A673 (cell line): Measurements from ENCODE around the gene NFIC. TPM values are rescaled to one million over a fixed set of nuclear protein-coding genes. Genes with fewer than 3 reads are reported as not detected.

ENCODE experiments used
- BruUV-seq: library from RNA; stranded (reverse); fragments of 400-500 nt; replicated peaks from 2 replicates; lab custom pipeline; 2021; lab: Mats Ljungman, UMichigan
- CTCF ChIA-PET: fragments of 300-600 bp; sonication (Branson Sonifier 250); formaldehyde crosslinking; loops from one replicate; lab custom pipeline; 2022; ENCODE audit warnings: antibody characterized with exemption; lab: Charles Lee
- POLR2A ChIA-PET: fragments of 300-600 bp; sonication (Branson Sonifier 250); formaldehyde crosslinking; loops from one replicate; lab custom pipeline; 2022; ENCODE audit warnings: antibody characterized with exemption; ENCODE audit not compliant: low non-redundant PET; lab: Charles Lee
- DNase-seq: peaks from one replicate; pipeline ENCODE4 v3.0.0-alpha.2; 2015; ENCODE audit warnings: low spot score
- H3K27ac ChIP-seq: fragments of 200-600 bp; sonication (generic); 2 replicates; pipeline ENCODE4 v1.5.1; 2016; ENCODE audit warnings: mixed run types, low read depth, mild to moderate bottlenecking, mixed read lengths, antibody characterized with exemption, low read length; ENCODE audit not compliant: poor library complexity, severe bottlenecking
- H3K27me3 ChIP-seq: fragments of 200-600 bp; sonication (generic); replicated peaks from 2 replicates; pipeline ENCODE4 v1.6.1; 2017; ENCODE audit warnings: mixed run types, low read depth, mild to moderate bottlenecking, mixed read lengths, antibody characterized with exemption, low read length; ENCODE audit not compliant: insufficient read depth, poor library complexity
- H3K36me3 ChIP-seq: fragments of 200-600 bp; sonication (generic); 2 replicates; pipeline ENCODE4 v1.6.1; 2016; ENCODE audit warnings: mixed run types, mild to moderate bottlenecking, mixed read lengths, antibody characterized with exemption, low read length; ENCODE audit not compliant: insufficient read depth, poor library complexity, severe bottlenecking
- H3K4me1 ChIP-seq: fragments of 200-600 bp; sonication (generic); 2 replicates; pipeline ENCODE4 v1.6.1; 2017; ENCODE audit warnings: mixed run types, mild to moderate bottlenecking, mixed read lengths, antibody characterized with exemption, low read length; ENCODE audit not compliant: insufficient read depth, poor library complexity, severe bottlenecking
- H3K4me3 ChIP-seq: fragments of 200-600 bp; sonication (generic); 2 replicates; pipeline ENCODE4 v1.5.1; 2016; ENCODE audit warnings: low read depth, mixed run types, mild to moderate bottlenecking, mixed read lengths, low read length; ENCODE audit not compliant: poor library complexity, severe bottlenecking
- H3K9me3 ChIP-seq: fragments of 200-600 bp; sonication (generic); 2 replicates; pipeline ENCODE4 v1.6.1; 2016; ENCODE audit warnings: mixed run types, low read depth, mild to moderate bottlenecking, mixed read lengths, antibody characterized with exemption, low read length; ENCODE audit not compliant: poor library complexity, severe bottlenecking
- EZH2 ChIP-seq: fragments of 200-600 bp; sonication (generic); IDR thresholded peaks from 2 replicates; pipeline ENCODE4 v1.6.1; 2017; ENCODE audit warnings: borderline replicate concordance, low read depth, mild to moderate bottlenecking, mixed read lengths, antibody characterized with exemption, low read length; ENCODE audit not compliant: poor library complexity, severe bottlenecking
- intact Hi-C: fragments of 100-400 bp; cut with micrococcal nuclease; formaldehyde crosslinking; loops from one replicate; pipeline ENCODE4 v1.10.0; 2022; ENCODE audit not compliant: unreplicated experiment
- total RNA-seq: library from RNA; stranded (reverse); gene quantifications from 2 replicates; pipeline ENCODE4 v1.2.3, GENCODE V29; 2021
- TF ChIP-seq, protein P1 (sequence below): fragments of 300-800, 200-600 bp; sonication (generic); conservative IDR thresholded peaks from 2 replicates; pipeline ENCODE4 v1.5.1; 2017; ENCODE audit warnings: low read depth, mild to moderate bottlenecking, antibody characterized with exemption, low read length, moderate library complexity, mixed read lengths

The NFIC gene
- total RNA-seq, 1 experiment from 2014 or later, result 112 TPM

DNA sequence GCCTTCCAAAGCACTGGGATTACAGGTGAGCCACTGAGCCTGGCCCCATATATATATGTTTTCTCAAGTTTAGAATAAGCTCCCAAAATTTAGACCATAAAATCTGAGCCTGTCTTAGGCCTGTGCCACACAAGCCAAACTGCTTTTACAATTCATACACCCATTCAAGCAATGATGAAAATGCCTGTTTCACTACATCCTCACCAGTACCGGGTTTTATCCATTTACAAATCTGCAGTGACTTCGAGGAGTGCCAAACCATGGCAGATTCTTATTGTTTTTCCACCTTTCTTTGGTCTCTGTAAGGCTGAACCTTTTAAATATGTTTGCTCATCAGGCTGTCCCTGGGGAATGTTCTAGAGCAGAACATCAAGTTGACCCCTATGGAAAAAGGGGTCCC is 9.6 kb upstream of the NFIC start:
- TF ChIP-seq, protein P1, sequence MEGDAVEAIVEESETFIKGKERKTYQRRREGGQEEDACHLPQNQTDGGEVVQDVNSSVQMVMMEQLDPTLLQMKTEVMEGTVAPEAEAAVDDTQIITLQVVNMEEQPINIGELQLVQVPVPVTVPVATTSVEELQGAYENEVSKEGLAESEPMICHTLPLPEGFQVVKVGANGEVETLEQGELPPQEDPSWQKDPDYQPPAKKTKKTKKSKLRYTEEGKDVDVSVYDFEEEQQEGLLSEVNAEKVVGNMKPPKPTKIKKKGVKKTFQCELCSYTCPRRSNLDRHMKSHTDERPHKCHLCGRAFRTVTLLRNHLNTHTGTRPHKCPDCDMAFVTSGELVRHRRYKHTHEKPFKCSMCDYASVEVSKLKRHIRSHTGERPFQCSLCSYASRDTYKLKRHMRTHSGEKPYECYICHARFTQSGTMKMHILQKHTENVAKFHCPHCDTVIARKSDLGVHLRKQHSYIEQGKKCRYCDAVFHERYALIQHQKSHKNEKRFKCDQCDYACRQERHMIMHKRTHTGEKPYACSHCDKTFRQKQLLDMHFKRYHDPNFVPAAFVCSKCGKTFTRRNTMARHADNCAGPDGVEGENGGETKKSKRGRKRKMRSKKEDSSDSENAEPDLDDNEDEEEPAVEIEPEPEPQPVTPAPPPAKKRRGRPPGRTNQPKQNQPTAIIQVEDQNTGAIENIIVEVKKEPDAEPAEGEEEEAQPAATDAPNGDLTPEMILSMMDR, result no peak
- no peak for TF ChIP-seq EZH2
- Histone ChIP-seq H3K4me1 (peaks cover 18% of the 10 kb centered on the region), H3K27ac (no peak overlapping the region), H3K4me3 (no peak overlapping the region), H3K27me3 (no peaks in the 10 kb centered on the region), H3K36me3 (no peaks in the 10 kb centered on the region), H3K9me3 (no peaks in the 10 kb centered on the region)
- BruUV-seq, result no TSS peak
- intact Hi-C loops, result no loop called here
- ChIA-PET CTCF (no interaction called here), POLR2A (no interaction called here)
- DNase-seq, result no peak

DNA sequence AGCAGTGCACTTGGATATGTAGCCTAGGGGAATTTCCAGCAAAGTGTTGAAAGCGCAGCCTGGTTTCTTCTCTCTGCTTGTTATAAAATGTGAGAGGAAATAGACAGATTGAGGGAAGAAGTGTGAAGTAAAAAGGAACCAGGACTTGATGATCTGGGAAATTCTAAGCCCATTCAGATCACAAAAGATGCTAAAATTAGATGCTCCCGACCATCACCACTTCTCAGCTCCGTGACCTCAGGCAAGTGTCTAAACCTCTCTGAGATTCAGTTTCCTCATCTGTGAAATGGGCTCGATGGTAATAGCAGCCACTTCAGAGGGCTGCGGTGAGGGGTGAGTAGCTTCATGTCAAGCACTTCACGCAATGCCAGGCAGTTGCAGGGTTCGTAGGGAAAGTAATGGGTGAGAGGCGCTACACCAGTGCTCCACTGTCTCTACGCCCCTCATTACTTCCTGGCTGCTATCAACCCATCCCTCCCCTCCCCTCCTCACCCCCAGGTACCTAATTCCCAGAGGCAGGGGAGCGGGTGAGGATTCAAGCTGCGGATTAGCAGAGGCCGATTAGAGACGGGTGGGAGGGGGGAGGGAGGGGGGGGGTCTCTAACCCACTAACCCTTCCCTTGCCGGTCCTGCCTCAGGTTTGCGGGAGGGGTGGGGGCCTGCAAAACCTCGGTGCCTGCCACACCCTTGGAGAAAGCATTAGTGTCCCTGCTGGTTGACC is 9.0 kb upstream of the NFIC start:
- ChIA-PET CTCF (interaction anchor here (1.0 kb wide), 1 partner anchor 72 kb away, joined by 3 read pairs; no protein-coding TSS in a partner anchor), POLR2A (no interaction called here)
- no peaks in the 10 kb centered on the region for H3K27me3 ChIP-seq
- no peak overlapping the region for H3K4me3 ChIP-seq
- no TSS peak for BruUV-seq
- TF ChIP-seq, protein P1, result no peak
- no peak for TF ChIP-seq EZH2
- H3K4me1 ChIP-seq, result peaks cover 20% of the 10 kb centered on the region
- no peak for DNase-seq
- intact Hi-C loops, result no loop called here
- H3K36me3 ChIP-seq, result no peaks in the 10 kb centered on the region
- no peak overlapping the region for H3K27ac ChIP-seq
- no peaks in the 10 kb centered on the region for H3K9me3 ChIP-seq

GRCh38 chr19:3357992-3358688 is 8.2 kb upstream of the NFIC start:
- no peaks in the 10 kb centered on the region for H3K36me3 ChIP-seq
- POLR2A ChIA-PET, result interaction anchor here (0.5 kb wide), 1 partner anchor 72 kb away, joined by 7 read pairs; no protein-coding TSS in a partner anchor
- peak overlapping the region; percentile 92 for H3K4me3 ChIP-seq
- no peak overlapping the region for H3K27ac ChIP-seq
- TF ChIP-seq EZH2, result no peak
- TF ChIP-seq, protein P1, result no peak
- no peaks in the 10 kb centered on the region for H3K27me3 ChIP-seq
- H3K9me3 ChIP-seq, result no peaks in the 10 kb centered on the region
- CTCF ChIA-PET, result interaction anchor here (1.0 kb wide), 1 partner anchor 72 kb away, joined by 3 read pairs; no protein-coding TSS in a partner anchor
- DNase-seq, result no peak
- BruUV-seq, result no TSS peak
- intact Hi-C loops, result no loop called here
- peaks cover 20% of the 10 kb centered on the region for H3K4me1 ChIP-seq
